Right atrium auricular region (tissue), 2 donors: ENCODE data around the gene NR3C2. TPM values are rescaled to one million over a fixed set of nuclear protein-coding genes. Genes with fewer than 3 reads are reported as not detected.
A peak's percentile ranks its signal among the peaks of the same experiment; 100 is the strongest.

Experiments used
- DNase-seq: peaks from one replicate; pipeline ENCODE4 v3.0.0-alpha.2; 2019; ENCODE audit warnings: low spot score
- H3K27ac ChIP-seq, 2 donors: fragments of 200-600 bp; sonication (generic); 1 replicate in 1 of 2; 2 replicates in 1 of 2; pipeline ENCODE4 v1.5.1; 2016 to 2019
- H3K27me3 ChIP-seq, 2 donors: fragments of 200-600 bp; sonication (generic); one replicate each; pipeline versions ENCODE4 v1.5.1 to v1.6.0; 2017 to 2019
- H3K36me3 ChIP-seq: fragments of 200-600 bp; sonication (generic); one replicate; pipeline ENCODE4 v1.5.1; 2016
- H3K4me1 ChIP-seq, 2 donors: fragments of 200-600 bp; sonication (generic); one replicate each; pipeline versions ENCODE4 v1.5.1 to v1.6.0; 2017 to 2019
- H3K4me3 ChIP-seq, 2 donors: fragments of 200-600 bp; sonication (generic); 1 replicate in 1 of 2; 2 replicates in 1 of 2; pipeline ENCODE4 v1.5.1; 2017 to 2019; ENCODE audit warnings: mild to moderate bottlenecking in 1 of 2, moderate library complexity in 1 of 2
- H3K9me3 ChIP-seq, 2 donors: fragments of 200-600 bp; sonication (generic); one replicate each; pipeline ENCODE4 v1.5.1; 2019
- total RNA-seq, 2 donors: library from RNA; depleted of rRNA; stranded (reverse); fragments of >200 nt; gene quantifications; one replicate each; pipeline ENCODE4 v1.1.0, GENCODE V29; 2016
- TF ChIP-seq, protein P1 (sequence below), 2 donors: fragments of 200-600 bp; sonication (generic); IDR thresholded peaks; one replicate each; pipeline ENCODE4 v1.5.1; 2019; ENCODE audit warnings: antibody characterized with exemption in 2 of 2

Gene NR3C2
- total RNA-seq, 2 donors from 2014 or later: 15.7 to 39.9 TPM

DNA sequence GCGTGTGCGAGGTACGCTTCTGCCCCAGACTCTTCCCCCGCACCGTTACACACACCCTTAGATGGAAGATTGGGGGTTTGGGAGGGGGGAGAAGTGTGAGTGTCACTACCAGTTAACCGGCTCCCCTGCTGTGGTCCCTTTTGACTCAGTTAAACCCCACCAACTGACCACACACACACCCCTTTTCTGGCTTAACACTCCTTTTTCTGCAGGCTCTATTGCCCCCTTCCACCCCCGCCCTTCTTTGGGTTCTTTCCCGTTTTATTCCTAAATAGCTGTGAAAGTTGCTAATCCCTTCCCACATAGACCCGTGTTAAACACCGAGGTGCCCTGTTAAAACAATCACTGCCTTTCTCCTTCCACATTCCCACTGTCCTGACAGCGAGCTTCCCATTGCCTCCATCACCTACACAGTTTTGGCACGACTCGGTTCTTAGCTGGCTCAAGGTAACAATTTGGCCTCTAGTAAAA lies 3.7 kb upstream of the NR3C2 start:
- TF ChIP-seq, protein P1, sequence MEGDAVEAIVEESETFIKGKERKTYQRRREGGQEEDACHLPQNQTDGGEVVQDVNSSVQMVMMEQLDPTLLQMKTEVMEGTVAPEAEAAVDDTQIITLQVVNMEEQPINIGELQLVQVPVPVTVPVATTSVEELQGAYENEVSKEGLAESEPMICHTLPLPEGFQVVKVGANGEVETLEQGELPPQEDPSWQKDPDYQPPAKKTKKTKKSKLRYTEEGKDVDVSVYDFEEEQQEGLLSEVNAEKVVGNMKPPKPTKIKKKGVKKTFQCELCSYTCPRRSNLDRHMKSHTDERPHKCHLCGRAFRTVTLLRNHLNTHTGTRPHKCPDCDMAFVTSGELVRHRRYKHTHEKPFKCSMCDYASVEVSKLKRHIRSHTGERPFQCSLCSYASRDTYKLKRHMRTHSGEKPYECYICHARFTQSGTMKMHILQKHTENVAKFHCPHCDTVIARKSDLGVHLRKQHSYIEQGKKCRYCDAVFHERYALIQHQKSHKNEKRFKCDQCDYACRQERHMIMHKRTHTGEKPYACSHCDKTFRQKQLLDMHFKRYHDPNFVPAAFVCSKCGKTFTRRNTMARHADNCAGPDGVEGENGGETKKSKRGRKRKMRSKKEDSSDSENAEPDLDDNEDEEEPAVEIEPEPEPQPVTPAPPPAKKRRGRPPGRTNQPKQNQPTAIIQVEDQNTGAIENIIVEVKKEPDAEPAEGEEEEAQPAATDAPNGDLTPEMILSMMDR (IDR thresholded peaks at IDR 0.05): no peak
- H3K36me3 ChIP-seq: no peaks in the 10 kb centered on the region
- peak overlapping the region; percentile 93 to 97 for H3K27ac ChIP-seq
- H3K9me3 ChIP-seq: no peaks in the 10 kb centered on the region
- peaks cover 0 to 25% of the 10 kb centered on the region in 2 donors for H3K4me1 ChIP-seq
- no peak for DNase-seq
- H3K27me3 ChIP-seq: no peaks in the 10 kb centered on the region
- H3K4me3 ChIP-seq: peak overlapping the region; percentile 88

DNA sequence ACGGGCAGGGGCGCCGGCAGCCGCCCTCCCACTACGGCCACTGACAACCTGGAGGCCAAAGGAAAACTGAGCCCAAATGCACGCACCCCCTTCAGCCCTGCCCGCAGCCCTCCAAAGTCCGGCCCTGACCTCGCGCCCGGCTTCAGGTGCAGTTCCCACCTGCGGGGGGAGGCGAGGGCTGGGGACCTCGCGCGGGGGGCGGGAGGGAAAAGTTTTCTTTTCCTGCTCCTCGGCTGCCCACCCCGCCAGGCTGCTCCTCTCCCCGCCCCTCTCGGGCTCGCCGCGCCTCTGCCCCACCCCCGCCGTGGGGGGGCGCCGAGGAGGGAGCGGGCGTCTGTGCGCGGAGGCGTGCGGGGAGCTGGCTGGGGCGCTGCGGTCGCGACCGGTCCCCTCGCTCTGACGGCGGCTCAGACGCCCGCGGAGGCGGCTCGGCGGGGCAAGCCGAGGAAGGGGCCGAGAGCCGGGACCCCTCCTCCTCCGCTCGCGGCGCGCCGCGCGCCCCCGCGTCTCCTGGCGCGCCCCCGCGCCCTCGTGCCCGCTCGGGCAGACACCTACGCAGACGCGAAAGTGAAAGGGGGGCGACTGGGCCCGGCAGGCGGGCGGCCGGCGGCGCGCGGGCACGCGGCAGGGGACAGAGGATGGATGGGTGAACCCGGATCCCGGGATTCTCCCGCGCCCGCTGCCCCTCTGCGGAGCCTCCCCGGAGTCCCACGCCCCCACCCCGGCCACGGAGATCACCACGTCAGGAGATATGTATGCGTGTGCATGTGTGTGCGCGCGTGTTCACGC lies 3.1 kb upstream of the NR3C2 start:
- TF ChIP-seq, protein P1 (IDR thresholded peaks at IDR 0.05): no peak
- Histone ChIP-seq H3K4me3 (peak overlapping the region; percentile 88), H3K9me3 (no peaks in the 10 kb centered on the region), H3K4me1 (peaks cover 0 to 31% of the 10 kb centered on the region in 2 donors), H3K27me3 (no peaks in the 10 kb centered on the region), H3K27ac (peak overlapping the region; percentile 93 to 97), H3K36me3 (no peaks in the 10 kb centered on the region)
- peak; percentile 61 for DNase-seq

DNA sequence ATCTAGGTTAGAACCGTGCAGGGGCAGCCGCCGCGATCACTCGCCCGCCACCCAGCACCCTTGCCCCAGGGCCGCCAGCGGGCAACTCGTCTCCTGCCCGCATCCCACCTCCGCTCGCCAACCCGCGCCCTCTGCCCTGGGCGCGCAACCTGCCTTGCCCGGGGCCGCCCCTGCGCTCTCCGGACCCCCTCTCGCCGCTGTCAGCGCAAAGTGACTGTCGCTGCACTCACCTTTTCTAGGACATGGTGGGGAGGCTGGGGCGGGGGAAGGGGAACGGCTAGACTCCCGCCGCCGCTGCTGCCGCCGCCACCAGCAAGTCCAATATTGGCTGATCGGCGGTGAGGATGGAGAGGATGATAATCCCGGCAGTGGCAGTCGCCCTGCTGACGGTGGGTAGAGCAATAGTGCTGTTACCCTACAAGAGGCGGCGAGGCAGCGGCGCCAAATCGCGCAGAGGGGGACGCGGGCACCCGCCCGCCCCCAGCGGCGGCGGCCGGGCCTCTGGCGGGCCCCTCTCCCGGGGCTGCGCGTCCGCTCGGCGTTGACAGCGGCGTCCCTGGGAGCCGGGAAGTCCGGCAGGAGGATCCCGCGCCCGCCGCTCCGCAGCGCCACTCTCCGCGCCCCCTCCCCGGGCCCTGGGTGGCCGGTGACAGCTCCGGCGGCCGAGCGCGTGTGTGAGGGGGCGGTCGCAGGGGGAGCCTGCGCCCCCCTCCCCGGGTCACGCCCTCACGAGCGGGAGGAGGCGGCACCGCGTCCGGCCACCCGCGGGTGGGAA lies 2.3 kb upstream of the NR3C2 start:
- Histone ChIP-seq H3K4me1 (peaks cover 0 to 39% of the 10 kb centered on the region in 2 donors), H3K27ac (peak overlapping the region; percentile 93 to 97), H3K27me3 (no peaks in the 10 kb centered on the region)

DNA sequence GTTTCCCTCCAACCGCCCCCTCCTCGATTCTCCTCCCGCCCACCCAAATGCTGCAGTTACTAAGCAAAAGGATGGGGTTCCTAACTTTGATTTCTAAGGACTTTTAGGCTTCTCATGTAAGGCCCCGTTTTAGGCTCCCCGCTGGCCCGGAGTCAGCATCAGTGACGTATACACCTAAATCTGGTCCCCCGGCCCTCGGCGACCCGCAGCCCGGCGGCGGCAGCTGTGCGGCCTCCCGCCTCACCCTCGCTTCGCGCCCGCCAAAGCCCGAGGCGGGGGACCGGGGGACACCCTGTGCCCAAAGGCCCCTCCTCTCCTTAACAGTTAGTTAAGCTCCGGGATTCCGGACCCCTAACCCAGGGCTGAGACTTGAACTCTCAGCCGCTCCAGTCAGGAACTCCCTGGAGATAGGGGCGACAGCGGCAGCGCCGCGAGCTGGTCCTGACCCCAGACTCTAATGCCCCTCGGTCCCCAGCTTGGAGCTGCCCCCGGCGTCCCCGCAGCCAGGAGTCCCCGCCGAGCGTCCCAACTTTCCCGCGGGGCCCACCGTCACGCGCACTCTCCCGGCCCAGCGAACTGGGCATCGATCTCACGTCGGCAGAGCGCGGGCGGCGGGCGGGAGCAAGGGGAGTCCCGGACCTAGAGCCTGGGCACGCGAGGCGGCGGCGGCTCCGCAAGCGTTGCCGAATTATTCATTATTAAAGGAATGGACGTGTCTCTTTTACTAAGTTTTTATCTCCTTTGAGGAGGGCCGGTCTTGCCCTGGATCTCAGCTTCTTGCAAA lies 1.5 kb upstream of the NR3C2 start:
- Histone ChIP-seq H3K27ac (peak overlapping the region; percentile 93 to 97), H3K27me3 (no peaks in the 10 kb centered on the region), H3K4me3 (peak overlapping the region; percentile 88), H3K9me3 (no peaks in the 10 kb centered on the region), H3K4me1 (peaks cover 0 to 46% of the 10 kb centered on the region in 2 donors), H3K36me3 (no peaks in the 10 kb centered on the region)
- TF ChIP-seq, protein P1 (IDR thresholded peaks at IDR 0.05): no peak
- peak; percentile 61 for DNase-seq

More for the DNA sequence above, 2.3 kb upstream of the NR3C2 start:
- Histone ChIP-seq H3K9me3 (no peaks in the 10 kb centered on the region), H3K36me3 (no peaks in the 10 kb centered on the region), H3K4me3 (peak overlapping the region; percentile 88)
- no peak for DNase-seq
- TF ChIP-seq, protein P1 (IDR thresholded peaks at IDR 0.05): peak in 1 of 2 donors; percentile 45

DNA sequence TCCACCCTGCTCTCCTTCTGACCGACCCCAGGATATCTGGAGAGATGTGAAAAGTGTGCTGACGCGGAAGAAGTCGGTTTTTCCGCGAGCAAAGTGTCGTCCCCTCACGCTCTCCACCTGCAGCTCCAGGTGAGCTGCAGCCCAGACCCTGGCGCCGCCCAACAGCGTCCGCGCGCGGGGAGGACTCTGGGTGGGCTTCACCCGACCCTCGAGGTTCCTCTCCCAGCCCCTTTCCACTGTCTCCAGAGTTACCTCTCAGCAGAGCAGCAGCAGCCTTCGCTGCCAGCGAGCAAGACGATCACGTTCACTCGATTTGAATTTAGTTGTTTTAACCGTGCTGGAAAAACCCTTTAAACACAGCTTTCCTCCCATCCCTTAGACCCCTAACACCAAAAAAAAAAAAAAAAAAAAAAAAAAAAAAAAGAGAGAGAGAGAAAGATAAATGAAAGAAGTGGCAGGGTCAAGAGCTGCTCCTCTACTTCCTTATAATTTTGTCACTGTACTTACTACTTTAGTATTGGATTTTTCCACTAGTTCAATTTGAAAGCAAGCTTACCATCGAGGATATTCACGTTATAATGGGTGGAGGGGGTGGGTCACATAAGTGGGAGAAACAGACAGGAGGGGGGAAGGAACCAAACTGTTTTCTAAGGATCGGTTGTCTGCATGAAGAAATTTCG lies 758 bp upstream of the NR3C2 start:
- TF ChIP-seq, protein P1 (IDR thresholded peaks at IDR 0.05): no peak
- H3K4me1 ChIP-seq: peaks cover 0 to 46% of the 10 kb centered on the region in 2 donors
- no peak for DNase-seq
- no peaks in the 10 kb centered on the region for H3K27me3 ChIP-seq
- H3K36me3 ChIP-seq: no peaks in the 10 kb centered on the region
- H3K9me3 ChIP-seq: no peaks in the 10 kb centered on the region
- H3K4me3 ChIP-seq: peak overlapping the region; percentile 88
- peak overlapping the region; percentile 93 to 97 for H3K27ac ChIP-seq
